CD4-positive, alpha-beta T cell (primary cell): ENCODE data around the gene ATPAF1. TPM values are rescaled to one million over a fixed set of nuclear protein-coding genes. Genes with fewer than 3 reads are reported as not detected.

Source experiments
- ATAC-seq: fragments of 200-7000 bp; cut with Tn5 transposase; one replicate; pipeline ENCODE4 v1.10.0; 2022; ENCODE audit warnings: mild to moderate bottlenecking; ENCODE audit not compliant: poor library complexity
- CTCF ChIA-PET: fragments of 350-600 bp; sonication (Branson Sonifier 250); formaldehyde crosslinking; loops from one replicate; lab custom pipeline; 2021; ENCODE audit warnings: antibody characterized with exemption, inconsistent platforms; lab: Charles Lee
- POLR2A ChIA-PET: fragments of 350-600 bp; sonication (Branson Sonifier 250); formaldehyde crosslinking; loops from one replicate; lab custom pipeline; 2021; ENCODE audit warnings: antibody characterized with exemption, inconsistent platforms; lab: Charles Lee
- DNase-seq, 14 experiments: peaks; one replicate each; pipeline ENCODE4 v3.0.0-alpha.2; 2013 to 2020; ENCODE audit warnings: mixed read lengths in 2 of 14
- H3K27ac ChIP-seq, 2 donors: one replicate each; pipeline versions ENCODE4 v1.5.1 to v1.7.0; 2013; ENCODE audit warnings: low read length in 2 of 2, low read depth in 1 of 2, mild to moderate bottlenecking in 1 of 2
- H3K27me3 ChIP-seq, 2 experiments: 1 replicate in 1 of 2; 2 replicates in 1 of 2; pipeline versions ENCODE4 v1.6.1 to v1.7.0; 2013; ENCODE audit warnings: low read length in 2 of 2, control low read depth in 1 of 2, mild to moderate bottlenecking in 1 of 2, moderate library complexity in 1 of 2; ENCODE audit not compliant: insufficient read depth in 2 of 2, control insufficient read depth in 1 of 2
- H3K36me3 ChIP-seq: one replicate; pipeline ENCODE4 v1.6.1; 2013; ENCODE audit warnings: low read length, control low read depth; ENCODE audit not compliant: insufficient read depth
- H3K4me1 ChIP-seq: one replicate; pipeline ENCODE4 v1.6.1; 2013; ENCODE audit warnings: low read length, control low read depth; ENCODE audit not compliant: insufficient read depth
- H3K4me3 ChIP-seq: one replicate; pipeline ENCODE4 v1.5.1; 2013; ENCODE audit warnings: mild to moderate bottlenecking, low read length, moderate library complexity
- H3K9me3 ChIP-seq, 2 experiments: 1 replicate in 1 of 2; 2 replicates in 1 of 2; pipeline versions ENCODE4 v1.6.1 to v1.7.0; 2013; ENCODE audit warnings: low read length in 2 of 2, mild to moderate bottlenecking in 2 of 2, control low read depth in 1 of 2, moderate library complexity in 1 of 2; ENCODE audit not compliant: control insufficient read depth in 1 of 2, insufficient read depth in 1 of 2
- H3K27ac Mint-ChIP-seq: one replicate; pipeline ENCODE4 v1.8.0; 2020; ENCODE audit warnings: mixed read lengths
- H3K27me3 Mint-ChIP-seq: one replicate; pipeline ENCODE4 v1.8.0; 2021; ENCODE audit warnings: mixed read lengths
- H3K36me3 Mint-ChIP-seq: one replicate; pipeline ENCODE4 v1.8.0; 2021; ENCODE audit warnings: low read depth, mixed read lengths
- H3K4me1 Mint-ChIP-seq: one replicate; pipeline ENCODE4 v1.8.0; 2021; ENCODE audit warnings: low read depth, mixed read lengths
- H3K4me3 Mint-ChIP-seq: one replicate; pipeline ENCODE4 v1.8.0; 2020; ENCODE audit warnings: mild to moderate bottlenecking, mixed read lengths
- H3K9me3 Mint-ChIP-seq: one replicate; pipeline ENCODE4 v1.8.0; 2020; ENCODE audit warnings: mixed read lengths
- CTCF ChIP-seq: fragments of 200-600 bp; IDR thresholded peaks from one replicate; pipeline ENCODE4 v1.8.0; 2022; ENCODE audit warnings: antibody characterized with exemption, mild to moderate bottlenecking
- intact Hi-C, 2 experiments: fragments of 100-400 bp; cut with DNase I in 1 of 2; cut with micrococcal nuclease in 1 of 2; formaldehyde crosslinking; loops; one replicate each; pipeline versions ENCODE4 v1.15.1 to v1.9.0; 2023 to 2025; cut with DNase I, micrococcal nuclease
- total RNA-seq, 174 experiments: library from RNA in 2 of 174; stranded (reverse) in 2 of 174; gene quantifications; one replicate each; pipeline ENCODE4 v1.2.3 and lab custom pipeline; 2021 to 2026

Gene ATPAF1
- total RNA-seq, 2 experiments from 2014 or later = 10.1 to 12.4 TPM

- peak; percentile 10 for ATAC-seq
- Histone ChIP-seq H3K9me3 (no peaks in the 10 kb centered on the region), H3K27ac (no peak overlapping the region), H3K36me3 (peaks cover 23% of the 10 kb centered on the region), H3K4me1 (peaks cover 39% of the 10 kb centered on the region), H3K4me3 (peak overlapping the region; percentile 98), H3K27me3 (no peaks in the 10 kb centered on the region)
- intact Hi-C loops = loop anchor here in 1 of 2 experiments (2.0 to 10.0 kb wide), 3 partner anchors 62 to 730 kb away; partner anchors contain the start of gene CMPK1
- H3K27ac Mint-ChIP-seq = peak overlapping the region; percentile 86
- TF ChIP-seq CTCF = no peak
- H3K36me3 Mint-ChIP-seq = peaks cover 33% of the 10 kb centered on the region
- peak in 5 of 14 experiments; percentile 13 to 70 (median 43) for DNase-seq
- no peaks in the 10 kb centered on the region for H3K9me3 Mint-ChIP-seq
- peaks cover 63% of the 10 kb centered on the region for H3K4me1 Mint-ChIP-seq
- H3K27me3 Mint-ChIP-seq = no peaks in the 10 kb centered on the region
- peak overlapping the region; percentile 93 for H3K4me3 Mint-ChIP-seq
- CTCF ChIA-PET = interaction anchor here (1.0 to 3.6 kb wide), 2 partner anchors 12 to 46 kb away, joined by 3 to 20 read pairs; partner anchors contain the start of gene MOB3C
- POLR2A ChIA-PET = interaction anchor here (1.1 to 6.2 kb wide), 4 partner anchors 11 to 114 kb away, joined by 3 to 163 read pairs (median 13); partner anchors contain the start of genes ATPAF1, EFCAB14 and MOB3C
These were observed 62.9 kb downstream of the ATPAF1 start for GRCh38 chr1:46605232-46605631.

- TF ChIP-seq CTCF = no peak
- DNase-seq (peak; percentile 97 to 100 (median 99)), ATAC-seq (peak; percentile 98)
- H3K36me3 Mint-ChIP-seq = peaks cover 20% of the 10 kb centered on the region
- POLR2A ChIA-PET = interaction anchor here (0.6 to 6.2 kb wide), 21 partner anchors 12 to 1972 kb away, joined by 3 to 163 read pairs (median 4); partner anchors contain the start of genes ATPAF1, EFCAB14, FAAH and FOXD2
- H3K4me1 Mint-ChIP-seq = peaks cover 66% of the 10 kb centered on the region
- no peaks in the 10 kb centered on the region for H3K9me3 Mint-ChIP-seq
- Histone ChIP-seq H3K4me3 (peak within 1 kb of the TSS; percentile 98), H3K9me3 (no peaks in the 10 kb centered on the region), H3K36me3 (peaks cover 13% of the 10 kb centered on the region), H3K27me3 (no peaks in the 10 kb centered on the region), H3K4me1 (peaks cover 49% of the 10 kb centered on the region), H3K27ac (peak within 1 kb of the TSS; percentile 46 to 63)
- H3K4me3 Mint-ChIP-seq = peak within 1 kb of the TSS; percentile 93
- H3K27me3 Mint-ChIP-seq = no peaks in the 10 kb centered on the region
- H3K27ac Mint-ChIP-seq = peak within 1 kb of the TSS; percentile 86
- intact Hi-C loops = loop anchor here (1.0 to 10.0 kb wide), 6 partner anchors 12 to 731 kb away; partner anchors contain the start of genes EFCAB14 (in 2 of the 2), MOB3C (in 2 of the 2) and CMPK1 (in 1 of the 2)
- CTCF ChIA-PET = interaction anchor here (0.8 to 3.6 kb wide), 7 partner anchors 10 to 301 kb away, joined by 3 to 20 read pairs (median 6); partner anchors contain the start of genes ATPAF1, EFCAB14, LRRC41 and MOB3C
These were observed 64.2 kb downstream of the ATPAF1 start, which contains the start of gene MKNK1 for GRCh38 chr1:46603858-46604549. Gene MKNK1 (minus strand): TSS chr1:46604268. CDS start chr1:46583327, 20,941 bp downstream.

- peak overlapping the region in 1 of 2 donors; percentile 46 for H3K27ac ChIP-seq
- peaks cover 8% of the 10 kb centered on the region for H3K36me3 ChIP-seq
- Mint-ChIP-seq H3K27ac (peak overlapping the region; percentile 86), H3K36me3 (peaks cover 15% of the 10 kb centered on the region), H3K4me3 (peak overlapping the region; percentile 93), H3K4me1 (peaks cover 72% of the 10 kb centered on the region), H3K27me3 (no peaks in the 10 kb centered on the region), H3K9me3 (no peaks in the 10 kb centered on the region)
- no peaks in the 10 kb centered on the region for H3K27me3 ChIP-seq
- H3K4me3 ChIP-seq = peak overlapping the region; percentile 98
- ChIA-PET POLR2A (interaction anchor here (0.6 to 6.2 kb wide), 14 partner anchors 13 to 834 kb away, joined by 3 to 163 read pairs (median 4); partner anchors contain the start of genes ATPAF1, FOXD2, LRRC41 and MOB3C), CTCF (interaction anchor here (0.7 to 3.6 kb wide), 5 partner anchors 9 to 122 kb away, joined by 3 to 20 read pairs (median 6); partner anchors contain the start of genes ATPAF1 and MOB3C)
- no peaks in the 10 kb centered on the region for H3K9me3 ChIP-seq
- intact Hi-C loops = loop anchor here (5.0 to 10.0 kb wide), 3 partner anchors 69 to 731 kb away; partner anchors contain the start of genes CMPK1 (in 1 of the 2) and EFCAB14 (in 1 of the 2)
- ATAC-seq = no peak
- peaks cover 54% of the 10 kb centered on the region for H3K4me1 ChIP-seq
- no peak for DNase-seq
- no peak for TF ChIP-seq CTCF
These were observed 64.7 kb downstream of the ATPAF1 start for GRCh38 chr1:46603481-46603857.
